ENCODE results near the gene REEP6.

REEP6 gene

DNA sequence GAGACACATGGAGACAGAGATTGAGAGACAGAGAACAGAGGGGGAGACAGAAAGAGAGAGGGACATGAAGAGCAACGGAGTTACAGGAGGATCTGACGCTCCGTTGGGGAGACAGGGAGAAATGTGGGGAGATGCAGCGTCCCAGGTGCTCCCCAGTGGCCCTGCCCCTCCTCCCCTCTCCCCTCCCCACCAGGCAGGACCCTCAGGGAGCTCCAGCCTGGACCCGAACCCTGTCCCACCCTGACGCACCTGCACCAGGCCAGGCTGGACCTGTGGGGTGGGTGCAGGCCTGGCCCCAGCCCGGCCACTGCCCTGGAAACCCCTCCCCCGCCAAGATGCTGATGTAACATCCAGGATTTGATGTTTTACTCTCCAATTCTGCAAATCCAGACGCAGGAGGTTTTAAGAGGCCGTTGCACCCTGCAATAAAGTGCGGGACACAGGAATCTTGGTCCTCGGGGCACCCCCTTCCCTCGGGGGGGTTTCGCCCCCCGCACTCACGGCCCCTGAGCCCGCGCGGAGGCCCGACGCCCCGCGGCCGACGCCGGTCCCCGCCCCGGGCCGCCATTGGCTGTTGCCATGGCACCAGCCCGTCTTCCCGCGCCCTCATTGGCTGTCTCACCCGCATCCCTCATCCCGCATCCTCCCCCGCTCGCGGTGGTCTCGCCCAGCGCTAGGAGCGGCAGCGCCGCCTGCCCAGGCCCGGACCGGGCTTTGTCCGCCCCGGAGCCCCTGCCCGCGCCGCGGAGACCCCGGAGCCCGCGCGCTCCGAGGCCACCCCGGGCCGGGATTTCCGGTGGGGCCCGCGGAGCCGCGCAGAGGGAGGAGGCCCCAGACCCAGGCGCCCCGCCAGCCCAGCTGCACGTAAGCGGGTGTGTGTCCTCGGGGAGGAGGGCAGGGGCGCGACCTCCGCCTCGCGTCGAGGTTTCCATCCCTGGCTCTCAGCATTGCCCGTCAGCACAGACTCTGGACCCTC is 41.2 kb upstream of the REEP6 start, which contains the start of gene APC2:
Gene APC2, plus strand, starts transcription at position 655 of the 976 bp plus-strand sequence. CDS start 2,881 bp downstream, outside the sequence.
- Histone ChIP-seq H3K4me1 (ENCODE audit: control insufficient read depth in 2 of 2, insufficient read depth in 1 of 2, low read depth in 1 of 2, low read length in 2 of 2) (peaks cover 45 to 55% of the 10 kb centered on the region in 2 donors), H2BK120ac (ENCODE audit: low read depth, low read length) (peak within 1 kb of the TSS; percentile 2), H2BK5ac (ENCODE audit: low read length) (peak within 1 kb of the TSS; percentile 50), H3K9me3 (replicated peaks in 1 of 2; ENCODE audit: control insufficient read depth in 2 of 2, insufficient read depth in 1 of 2, low read depth in 1 of 2, low read length in 2 of 2) (no peaks in the 10 kb centered on the region), H3K4me2 (ENCODE audit: insufficient read depth, low read length, poor library complexity, severe bottlenecking) (peak within 1 kb of the TSS; percentile 88), H3K14ac (ENCODE audit: low read length) (peak within 1 kb of the TSS; percentile 10), H2BK12ac (ENCODE audit: low read length) (peak within 1 kb of the TSS; percentile 46), H3K18ac (ENCODE audit: low read length) (peak within 1 kb of the TSS; percentile 94), H3K27me3 (ENCODE audit: control insufficient read depth in 3 of 3, insufficient read depth in 3 of 3, low read depth in 1 of 3, low read length in 3 of 3) (peaks cover 0 to 14% (median 0%) of the 10 kb centered on the region in 3 experiments), H4K8ac (ENCODE audit: low read depth, low read length) (no peak within 1 kb of the TSS), H3K36me3 (replicated peaks in 1 of 2; ENCODE audit: control insufficient read depth in 2 of 2, insufficient read depth in 2 of 2, low read length in 2 of 2) (peaks cover 2 to 23% of the 10 kb centered on the region in 2 donors), H3K4me3 (ENCODE audit: low read length in 2 of 2) (peak within 1 kb of the TSS; percentile 75 to 77), H3K23ac (ENCODE audit: low read depth, low read length, poor library complexity) (peak within 1 kb of the TSS; percentile 92), H2AK5ac (ENCODE audit: low read depth, low read length) (peak within 1 kb of the TSS; percentile 98), H3K79me1 (ENCODE audit: low read depth, low read length) (peaks cover 6% of the 10 kb centered on the region), H2BK15ac (ENCODE audit: low read length) (peak within 1 kb of the TSS; percentile 22), H4K91ac (ENCODE audit: low read depth, low read length, poor library complexity) (peak within 1 kb of the TSS; percentile 69), H3K4ac (ENCODE audit: low read length) (no peak within 1 kb of the TSS), H3K27ac (replicated peaks; ENCODE audit: low read length) (peak within 1 kb of the TSS; percentile 33), H3K9ac (ENCODE audit: low read depth, low read length, poor library complexity) (peak within 1 kb of the TSS; percentile 94), H2AFZ (ENCODE audit: low read length) (peak within 1 kb of the TSS; percentile 59)
- WGBS, 2 donors (ENCODE audit: extremely low coverage in 2 of 2, insufficient read length in 2 of 2, insufficient replicate concordance in 1 of 2), result no CpG with 5 or more reads among the region's 74 CpGs
- DNase-seq (ENCODE audit: low spot score), result peak; percentile 82

DNA sequence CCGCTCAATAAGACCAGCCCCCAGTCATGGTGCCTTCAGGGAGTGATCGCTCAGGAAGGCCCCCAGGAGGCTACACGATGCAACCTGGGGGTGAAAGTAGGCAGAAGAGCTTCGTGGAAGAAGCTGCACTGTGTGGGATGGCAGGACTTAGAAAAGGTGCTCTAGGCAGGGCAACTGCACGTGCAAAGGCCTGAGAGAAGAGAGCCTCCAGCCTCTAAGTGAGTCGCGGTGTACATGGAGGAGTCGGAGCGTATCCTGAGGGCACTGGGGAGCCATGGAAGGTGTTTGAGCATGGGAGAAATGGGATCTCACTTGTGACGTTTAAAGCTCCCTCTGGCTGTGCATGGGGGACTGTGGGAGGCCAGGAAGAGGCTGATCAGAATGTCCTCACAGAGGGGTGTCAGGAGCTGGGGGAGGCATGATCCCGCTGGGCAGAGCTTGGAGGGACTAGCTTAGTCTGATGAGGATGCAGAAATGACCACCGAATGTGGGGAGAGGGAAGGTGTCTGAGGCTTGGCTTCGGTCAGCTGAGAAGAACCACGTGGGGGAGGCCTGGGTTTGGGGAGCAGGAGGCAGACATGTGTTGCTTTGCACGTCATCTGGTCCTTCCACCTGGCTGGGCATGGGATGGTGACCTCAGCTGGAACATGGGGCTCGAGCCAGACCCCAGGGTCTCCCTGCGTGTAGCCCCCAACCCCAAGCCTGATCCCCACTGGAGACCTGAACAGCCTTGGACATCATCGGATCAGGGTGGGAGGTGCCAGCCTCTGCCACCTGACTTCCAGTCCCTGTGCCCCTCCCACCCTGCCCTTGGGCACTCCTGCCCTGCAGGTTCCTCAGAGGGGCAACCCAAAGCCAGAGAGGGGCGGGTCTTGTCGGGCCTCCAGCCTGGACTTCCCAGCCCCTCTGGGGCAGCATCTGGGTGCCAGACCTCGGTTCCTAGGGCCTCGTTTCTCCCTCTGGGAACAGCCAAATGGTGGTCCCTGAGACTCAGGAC is 39.9 kb upstream of the REEP6 start:
- Histone ChIP-seq H3K79me1 (ENCODE audit: low read depth, low read length) (peaks cover 13% of the 10 kb centered on the region), H2BK120ac (ENCODE audit: low read depth, low read length) (peak overlapping the region; percentile 2), H2AFZ (ENCODE audit: low read length) (no peak overlapping the region), H3K9ac (ENCODE audit: low read depth, low read length, poor library complexity) (peak overlapping the region; percentile 64), H2BK15ac (ENCODE audit: low read length) (peak overlapping the region; percentile 22), H3K27me3 (ENCODE audit: control insufficient read depth in 3 of 3, insufficient read depth in 3 of 3, low read depth in 1 of 3, low read length in 3 of 3) (peaks cover 0 to 14% (median 0%) of the 10 kb centered on the region in 3 experiments), H3K27ac (replicated peaks; ENCODE audit: low read length) (peak overlapping the region; percentile 60), H3K36me3 (replicated peaks in 1 of 2; ENCODE audit: control insufficient read depth in 2 of 2, insufficient read depth in 2 of 2, low read length in 2 of 2) (peaks cover 2 to 36% of the 10 kb centered on the region in 2 donors), H4K91ac (ENCODE audit: low read depth, low read length, poor library complexity) (peak overlapping the region; percentile 50), H3K4me3 (ENCODE audit: low read length in 2 of 2) (peak overlapping the region; percentile 75 to 77), H2AK5ac (ENCODE audit: low read depth, low read length) (peak overlapping the region; percentile 98), H4K8ac (ENCODE audit: low read depth, low read length) (no peak overlapping the region), H2BK12ac (ENCODE audit: low read length) (peak overlapping the region; percentile 33), H3K23ac (ENCODE audit: low read depth, low read length, poor library complexity) (no peak overlapping the region), H3K14ac (ENCODE audit: low read length) (peak overlapping the region; percentile 10), H3K18ac (ENCODE audit: low read length) (peak overlapping the region; percentile 63), H3K4me2 (ENCODE audit: insufficient read depth, low read length, poor library complexity, severe bottlenecking) (peak overlapping the region; percentile 88), H3K4me1 (ENCODE audit: control insufficient read depth in 2 of 2, insufficient read depth in 1 of 2, low read depth in 1 of 2, low read length in 2 of 2) (peaks cover 43 to 55% of the 10 kb centered on the region in 2 donors), H2BK5ac (ENCODE audit: low read length) (peak overlapping the region; percentile 35), H3K9me3 (replicated peaks in 1 of 2; ENCODE audit: control insufficient read depth in 2 of 2, insufficient read depth in 1 of 2, low read depth in 1 of 2, low read length in 2 of 2) (no peaks in the 10 kb centered on the region), H3K4ac (ENCODE audit: low read length) (no peak overlapping the region)
- no peak for DNase-seq (ENCODE audit: low spot score)
- no CpG with 5 or more reads among the region's 22 CpGs for WGBS, 2 donors (ENCODE audit: extremely low coverage in 2 of 2, insufficient read length in 2 of 2, insufficient replicate concordance in 1 of 2)

- H4K91ac ChIP-seq (ENCODE audit: low read depth, low read length, poor library complexity), result peak overlapping the region; percentile 98
- no peaks in the 10 kb centered on the region for H3K9me3 ChIP-seq (replicated peaks in 1 of 2; ENCODE audit: control insufficient read depth in 2 of 2, insufficient read depth in 1 of 2, low read depth in 1 of 2, low read length in 2 of 2)
- peak overlapping the region; percentile 100 for H2BK15ac ChIP-seq (ENCODE audit: low read length)
- peaks cover 40 to 50% of the 10 kb centered on the region in 2 donors for H3K4me1 ChIP-seq (ENCODE audit: control insufficient read depth in 2 of 2, insufficient read depth in 1 of 2, low read depth in 1 of 2, low read length in 2 of 2)
- H3K9ac ChIP-seq (ENCODE audit: low read depth, low read length, poor library complexity), result peak overlapping the region; percentile 92
- no CpG with 5 or more reads among the region's 39 CpGs for WGBS, 2 donors (ENCODE audit: extremely low coverage in 2 of 2, insufficient read length in 2 of 2, insufficient replicate concordance in 1 of 2)
- H2BK12ac ChIP-seq (ENCODE audit: low read length), result peak overlapping the region; percentile 100
- no peak for DNase-seq (ENCODE audit: low spot score)
- H2BK5ac ChIP-seq (ENCODE audit: low read length), result peak overlapping the region; percentile 94
- H3K36me3 ChIP-seq (replicated peaks in 1 of 2; ENCODE audit: control insufficient read depth in 2 of 2, insufficient read depth in 2 of 2, low read length in 2 of 2), result peaks cover 7 to 47% of the 10 kb centered on the region in 2 donors
- peak overlapping the region; percentile 84 for H3K4ac ChIP-seq (ENCODE audit: low read length)
- peak overlapping the region; percentile 60 for H3K27ac ChIP-seq (replicated peaks; ENCODE audit: low read length)
- H4K8ac ChIP-seq (ENCODE audit: low read depth, low read length), result peak overlapping the region; percentile 92
- H3K79me1 ChIP-seq (ENCODE audit: low read depth, low read length), result peaks cover 17% of the 10 kb centered on the region
- H3K4me2 ChIP-seq (ENCODE audit: insufficient read depth, low read length, poor library complexity, severe bottlenecking), result peak overlapping the region; percentile 33
- H3K14ac ChIP-seq (ENCODE audit: low read length), result peak overlapping the region; percentile 97
- H2AK5ac ChIP-seq (ENCODE audit: low read depth, low read length), result peak overlapping the region; percentile 99
- no peak overlapping the region for H2AFZ ChIP-seq (ENCODE audit: low read length)
- H3K23ac ChIP-seq (ENCODE audit: low read depth, low read length, poor library complexity), result peak overlapping the region; percentile 92
- H2BK120ac ChIP-seq (ENCODE audit: low read depth, low read length), result peak overlapping the region; percentile 100
- peaks cover 0 to 8% (median 0%) of the 10 kb centered on the region in 3 experiments for H3K27me3 ChIP-seq (ENCODE audit: control insufficient read depth in 3 of 3, insufficient read depth in 3 of 3, low read depth in 1 of 3, low read length in 3 of 3)
- H3K18ac ChIP-seq (ENCODE audit: low read length), result peak overlapping the region; percentile 99
- H3K4me3 ChIP-seq (ENCODE audit: low read length in 2 of 2), result peak overlapping the region; percentile 62 to 75
Measured at GRCh38 chr19:1451916-1452801, 38.8 kb upstream of the REEP6 start.

Data from neuronal stem cell (in vitro differentiated cells).